Coronary artery (tissue), 2 donors: ENCODE measurements around the gene KCTD1.

Source experiments
- DNase-seq: peaks from one replicate; pipeline ENCODE4 v3.0.0-alpha.2; 2017; ENCODE audit warnings: low spot score
- H3K27ac ChIP-seq, 2 donors: fragments of 200-600 bp; sonication (generic); one replicate each; pipeline ENCODE4 v1.5.1; 2016 to 2019
- H3K4me3 ChIP-seq: fragments of 200-600 bp; sonication (generic); 2 replicates; pipeline ENCODE4 v1.5.1; 2016; ENCODE audit warnings: mild to moderate bottlenecking, moderate library complexity
- TF ChIP-seq, protein P1 (sequence below): fragments of 200-600 bp; sonication (generic); IDR thresholded peaks from one replicate; pipeline ENCODE4 v1.5.1; 2019; ENCODE audit warnings: antibody characterized with exemption

KCTD1 gene

DNA sequence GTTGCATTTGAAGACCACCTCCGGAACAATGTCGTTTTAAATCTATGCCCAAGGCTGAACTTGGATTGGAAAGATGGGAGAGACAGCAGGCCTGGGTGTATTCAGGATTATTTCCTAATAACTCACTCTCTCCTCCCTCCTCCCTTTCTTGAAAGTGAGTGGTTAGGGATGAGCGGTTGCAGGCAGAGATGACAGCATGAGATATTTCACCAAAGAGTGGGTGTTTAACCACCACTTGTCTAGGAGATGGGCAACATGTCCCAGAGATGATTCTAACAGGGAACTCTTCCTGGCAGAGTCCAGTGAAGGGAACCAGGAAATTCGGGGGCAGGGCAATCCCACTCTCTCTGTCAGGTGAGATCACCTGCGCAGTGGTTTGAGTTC lies 123.2 kb downstream of the KCTD1 start:
- Histone ChIP-seq H3K27ac (no peak overlapping the region), H3K4me3 (no peak overlapping the region)
- TF ChIP-seq, protein P1, sequence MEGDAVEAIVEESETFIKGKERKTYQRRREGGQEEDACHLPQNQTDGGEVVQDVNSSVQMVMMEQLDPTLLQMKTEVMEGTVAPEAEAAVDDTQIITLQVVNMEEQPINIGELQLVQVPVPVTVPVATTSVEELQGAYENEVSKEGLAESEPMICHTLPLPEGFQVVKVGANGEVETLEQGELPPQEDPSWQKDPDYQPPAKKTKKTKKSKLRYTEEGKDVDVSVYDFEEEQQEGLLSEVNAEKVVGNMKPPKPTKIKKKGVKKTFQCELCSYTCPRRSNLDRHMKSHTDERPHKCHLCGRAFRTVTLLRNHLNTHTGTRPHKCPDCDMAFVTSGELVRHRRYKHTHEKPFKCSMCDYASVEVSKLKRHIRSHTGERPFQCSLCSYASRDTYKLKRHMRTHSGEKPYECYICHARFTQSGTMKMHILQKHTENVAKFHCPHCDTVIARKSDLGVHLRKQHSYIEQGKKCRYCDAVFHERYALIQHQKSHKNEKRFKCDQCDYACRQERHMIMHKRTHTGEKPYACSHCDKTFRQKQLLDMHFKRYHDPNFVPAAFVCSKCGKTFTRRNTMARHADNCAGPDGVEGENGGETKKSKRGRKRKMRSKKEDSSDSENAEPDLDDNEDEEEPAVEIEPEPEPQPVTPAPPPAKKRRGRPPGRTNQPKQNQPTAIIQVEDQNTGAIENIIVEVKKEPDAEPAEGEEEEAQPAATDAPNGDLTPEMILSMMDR = no peak
- DNase-seq = no peak

DNA sequence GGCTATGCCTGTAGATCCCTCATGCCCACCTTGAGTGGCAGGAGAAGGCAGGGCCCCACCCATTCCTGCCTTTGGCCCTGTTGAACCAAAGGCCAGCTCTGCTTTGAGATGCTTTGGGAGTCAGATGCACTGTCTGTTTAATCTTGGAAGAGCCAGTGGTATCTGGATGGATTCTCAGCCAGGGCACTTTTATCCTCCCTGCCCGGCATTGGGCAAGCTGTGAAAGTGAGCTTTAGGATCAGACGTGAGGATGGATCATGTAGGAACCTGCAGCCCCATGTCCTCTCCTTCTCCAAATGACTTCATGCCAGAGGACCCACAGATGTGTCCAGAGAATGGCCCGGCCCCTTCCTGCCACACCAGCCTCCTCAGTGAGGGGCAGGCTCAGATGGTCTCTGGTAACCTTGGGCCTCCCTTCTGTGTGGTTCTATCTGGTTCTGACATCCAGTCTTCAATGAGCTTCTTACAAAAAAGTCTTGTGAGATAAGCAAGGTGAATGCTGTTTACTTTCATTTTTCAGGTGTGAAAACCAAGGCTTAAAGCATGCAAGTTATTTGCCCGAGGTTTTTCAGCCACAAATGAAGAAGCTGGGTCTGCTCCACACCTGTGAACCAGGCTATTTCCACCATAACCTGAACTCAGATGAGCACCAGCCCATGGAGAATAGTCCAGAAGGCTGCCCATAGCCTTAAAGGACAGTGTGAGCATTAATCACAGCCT lies 123.8 kb downstream of the KCTD1 start:
- TF ChIP-seq, protein P1 = no peak
- H3K4me3 ChIP-seq = no peak overlapping the region
- no peak overlapping the region for H3K27ac ChIP-seq

DNA sequence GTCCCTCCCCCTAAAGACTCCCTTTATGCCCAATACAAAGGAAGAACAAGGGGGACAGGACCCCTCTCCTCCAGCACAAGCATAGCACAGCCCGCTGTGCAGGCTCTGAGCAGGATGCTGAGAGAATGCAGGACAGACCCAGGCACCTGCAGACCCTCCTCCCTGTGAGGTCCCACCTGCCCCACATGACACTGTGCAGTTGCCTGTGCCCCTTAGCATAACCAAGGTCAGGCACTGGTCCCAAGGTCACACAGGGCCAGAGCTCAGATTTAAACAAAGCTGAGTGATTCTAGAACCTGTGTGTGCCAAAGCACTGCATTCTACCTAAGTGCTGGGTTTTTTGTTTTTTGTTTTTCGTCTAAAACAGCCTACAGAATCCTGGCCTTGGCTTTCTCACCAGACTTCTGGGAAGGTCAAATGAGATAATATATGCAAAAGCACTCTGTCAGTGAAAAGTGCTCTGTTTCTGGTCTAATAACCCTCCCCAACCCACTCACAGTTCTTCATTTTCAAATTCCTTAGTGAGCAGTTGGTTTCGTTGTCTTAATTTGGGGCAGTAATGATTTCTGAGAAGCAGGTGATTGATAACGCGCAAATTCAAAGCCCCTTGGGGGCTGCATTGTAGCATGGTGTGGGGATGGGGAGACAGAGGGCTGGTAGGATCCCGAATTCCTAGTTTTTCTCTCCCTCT lies 125.7 kb downstream of the KCTD1 start:
- no peak overlapping the region for H3K27ac ChIP-seq
- H3K4me3 ChIP-seq = no peak overlapping the region
- DNase-seq = no peak
- TF ChIP-seq, protein P1 = no peak

More for the DNA sequence above, 123.8 kb downstream of the KCTD1 start:
- DNase-seq = no peak

DNA sequence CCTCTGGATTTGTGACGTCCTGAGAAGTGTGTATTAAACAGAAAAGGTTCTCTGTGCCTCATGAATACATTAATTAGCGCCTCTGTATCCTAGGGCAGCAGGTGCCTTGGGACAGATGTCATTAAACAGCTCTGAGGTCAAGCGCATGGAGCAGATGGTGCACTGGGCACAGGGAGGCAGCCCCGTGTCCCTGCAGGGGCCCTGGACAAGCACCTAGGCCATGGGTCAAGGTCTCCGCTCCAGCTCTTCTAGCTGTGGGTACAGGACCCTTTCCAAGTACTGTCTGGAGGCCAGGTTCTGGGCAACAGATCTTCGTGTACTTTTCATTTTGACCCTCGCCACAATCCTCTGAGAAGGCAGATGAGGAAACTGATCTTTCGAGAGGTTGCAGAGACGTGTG lies 126.4 kb downstream of the KCTD1 start:
- Histone ChIP-seq H3K4me3 (no peak overlapping the region), H3K27ac (no peak overlapping the region)
- DNase-seq = no peak
- TF ChIP-seq, protein P1 = no peak

DNA sequence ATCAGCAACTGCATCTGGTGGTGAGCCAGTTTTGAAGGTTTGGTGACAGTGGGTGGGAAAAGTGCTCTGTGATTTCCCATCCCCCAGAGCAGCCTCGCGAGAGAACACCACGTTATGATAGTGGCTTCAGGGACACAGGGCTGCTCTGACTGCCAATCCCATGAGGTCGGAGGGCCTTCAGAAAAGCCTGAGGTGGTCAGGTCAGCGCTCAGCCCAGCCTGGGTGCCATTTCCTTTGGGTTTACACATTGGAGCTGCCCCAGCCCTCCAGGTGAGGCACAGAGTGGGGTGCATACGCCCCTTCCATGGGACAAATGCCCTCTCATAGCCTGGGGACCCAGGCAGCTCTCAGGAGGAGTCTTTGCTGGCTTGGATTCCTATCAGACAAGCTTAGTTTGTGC lies 126.8 kb downstream of the KCTD1 start:
- no peak for DNase-seq
- Histone ChIP-seq H3K27ac (no peak overlapping the region), H3K4me3 (no peak overlapping the region)
- TF ChIP-seq, protein P1 = no peak

DNA sequence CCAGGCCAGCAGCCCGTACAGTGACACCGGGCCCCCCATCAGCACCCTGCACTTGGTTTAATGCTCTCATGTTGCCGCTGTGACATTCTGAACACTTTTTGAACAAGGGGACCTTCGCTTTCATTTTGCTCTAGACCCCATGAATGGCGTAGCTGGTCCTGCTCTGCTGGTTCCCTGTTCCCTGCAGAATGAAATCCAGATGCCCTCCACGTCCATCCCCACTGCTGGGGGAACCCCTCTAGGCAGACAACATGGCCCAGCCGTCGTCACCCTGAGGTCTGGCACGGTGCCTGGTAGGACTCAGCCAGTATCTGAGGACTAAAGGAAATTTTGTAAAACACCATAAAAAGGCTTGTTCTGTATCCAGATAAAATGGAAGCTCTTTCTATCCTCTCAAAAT lies 128.6 kb downstream of the KCTD1 start:
- TF ChIP-seq, protein P1 = no peak
- no peak for DNase-seq
- Histone ChIP-seq H3K27ac (no peak overlapping the region), H3K4me3 (no peak overlapping the region)

DNA sequence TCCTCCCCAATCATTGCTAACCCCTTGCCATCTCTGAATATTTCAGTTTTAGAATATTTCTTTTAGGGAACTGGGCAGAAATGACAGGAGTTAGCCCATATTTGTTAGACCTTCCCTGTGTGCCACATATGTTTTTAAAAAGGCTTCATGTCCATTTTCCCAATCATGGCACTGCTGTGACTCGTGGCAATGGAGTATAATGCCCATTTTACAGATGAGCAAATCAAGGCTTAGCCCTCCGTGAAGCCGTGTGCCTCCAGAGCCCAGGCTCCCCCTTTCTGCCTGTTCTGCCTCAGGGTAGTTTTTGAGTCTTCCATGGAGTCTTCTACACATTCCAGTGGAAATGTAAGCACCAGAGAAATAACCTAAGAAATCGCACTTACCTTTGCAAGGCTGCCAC lies 130.1 kb downstream of the KCTD1 start:
- TF ChIP-seq, protein P1 = no peak
- Histone ChIP-seq H3K4me3 (no peak overlapping the region), H3K27ac (no peak overlapping the region)
- DNase-seq = no peak
